ENCODE measurements around the gene C2orf76.

The C2orf76 gene

GRCh38 chr2:119387381-119388129 lies 20.9 kb upstream of the C2orf76 start:
- peak; percentile 65 for TF ChIP-seq CTCF (conservative IDR thresholded peaks at IDR 0.05; ENCODE audit: low read length)
- DNase-seq (ENCODE audit: low read depth): peak; percentile 85
- no peak overlapping the region for H3K4me3 ChIP-seq (ENCODE audit: low read length)

GRCh38 chr2:119385466-119385865 lies 18.8 kb upstream of the C2orf76 start:
- TF ChIP-seq CTCF (conservative IDR thresholded peaks at IDR 0.05; ENCODE audit: low read length): no peak

GRCh38 chr2:119384971-119385370 lies 18.3 kb upstream of the C2orf76 start:
- no peak for TF ChIP-seq CTCF (conservative IDR thresholded peaks at IDR 0.05; ENCODE audit: low read length)
- H3K4me3 ChIP-seq (ENCODE audit: low read length): no peak overlapping the region
- DNase-seq (ENCODE audit: low read depth): no peak

More at GRCh38 chr2:119385466-119385865, 18.8 kb upstream of the C2orf76 start:
- no peak overlapping the region for H3K4me3 ChIP-seq (ENCODE audit: low read length)
- no peak for DNase-seq (ENCODE audit: low read depth)

GRCh38 chr2:119383410-119384140 lies 16.9 kb upstream of the C2orf76 start:
- no peak overlapping the region for H3K4me3 ChIP-seq (ENCODE audit: low read length)

GRCh38 chr2:119378566-119378965 lies 11.9 kb upstream of the C2orf76 start:
- no peak for DNase-seq (ENCODE audit: low read depth)
- no peak overlapping the region for H3K4me3 ChIP-seq (ENCODE audit: low read length)
- no peak for TF ChIP-seq CTCF (conservative IDR thresholded peaks at IDR 0.05; ENCODE audit: low read length)

More at GRCh38 chr2:119383410-119384140, 16.9 kb upstream of the C2orf76 start:
- DNase-seq (ENCODE audit: low read depth): peak; percentile 34
- no peak for TF ChIP-seq CTCF (conservative IDR thresholded peaks at IDR 0.05; ENCODE audit: low read length)

- H3K4me3 ChIP-seq (ENCODE audit: low read length): no peak overlapping the region
- no peak for DNase-seq (ENCODE audit: low read depth)
- TF ChIP-seq CTCF (conservative IDR thresholded peaks at IDR 0.05; ENCODE audit: low read length): no peak
These were observed 11.3 kb upstream of the C2orf76 start for GRCh38 chr2:119377993-119378345.

All from AG10803 (cell line).